Stomach (tissue), 4 donors: Measurements from ENCODE around the gene AOC2.

Experiments
- CTCF ChIP-seq, 7 experiments: fragments of 450-650 bp in 4 of 7; fragments of 200-600 bp in 3 of 7; sonication (generic) in 3 of 7; IDR thresholded peaks; one replicate each; pipeline ENCODE4 v1.5.1; 2016 to 2019; ENCODE audit warnings: antibody characterized with exemption in 7 of 7, control low read depth in 2 of 7, mild to moderate bottlenecking in 1 of 7
- POLR2A ChIP-seq, 4 donors: fragments of 450-650 bp; IDR thresholded peaks; one replicate each; pipeline ENCODE4 v1.6.1; 2016; ENCODE audit warnings: antibody characterized with exemption in 4 of 4, control low read depth in 2 of 4, mild to moderate bottlenecking in 1 of 4, moderate library complexity in 1 of 4

GRCh38 chr17:42868338-42868737 is 24.0 kb downstream of the AOC2 start:
- TF ChIP-seq CTCF (IDR thresholded peaks at IDR 0.05) (no peak), POLR2A (IDR thresholded peaks at IDR 0.05) (no peak)
